Fibroblast of gingiva (primary cell): ENCODE results near the gene DCTN2.
"Not testable (repeated sequence)": the region's sequence is repeated elsewhere in the genome, so short reads cannot be mapped to it uniquely, and the experiment has no call there.

ENCODE experiments used
- DNase-seq: peaks from one replicate; pipeline ENCODE4 v3.0.0-alpha.2; 2011; ENCODE audit warnings: low read depth

The DCTN2 gene

DNA sequence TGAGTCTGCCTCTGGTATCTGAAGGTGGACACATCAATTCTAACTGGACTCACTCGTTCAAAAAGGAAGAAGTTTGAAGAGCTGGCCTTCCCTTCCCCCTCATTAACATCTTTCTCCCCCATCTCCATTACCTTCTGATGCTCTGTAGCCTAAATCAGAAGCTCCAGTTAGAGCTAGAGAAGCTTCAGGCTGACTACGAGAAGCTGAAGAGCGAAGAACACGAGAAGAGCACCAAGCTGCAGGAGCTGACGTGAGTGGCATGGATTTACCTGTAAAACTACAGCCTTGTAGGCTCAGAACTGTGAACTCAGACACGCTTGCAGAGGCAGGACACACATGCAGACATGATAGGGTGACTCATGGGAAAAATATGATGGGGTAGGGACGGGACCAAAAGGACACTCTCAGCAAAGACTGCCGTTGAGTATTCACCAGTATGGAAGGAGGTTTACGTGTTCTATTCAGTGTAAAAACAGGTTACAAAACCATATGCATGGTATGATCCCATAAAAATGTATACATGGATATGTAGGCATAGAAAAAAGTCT lies 29.7 kb upstream of the DCTN2 start:
- no peak for DNase-seq

DNA sequence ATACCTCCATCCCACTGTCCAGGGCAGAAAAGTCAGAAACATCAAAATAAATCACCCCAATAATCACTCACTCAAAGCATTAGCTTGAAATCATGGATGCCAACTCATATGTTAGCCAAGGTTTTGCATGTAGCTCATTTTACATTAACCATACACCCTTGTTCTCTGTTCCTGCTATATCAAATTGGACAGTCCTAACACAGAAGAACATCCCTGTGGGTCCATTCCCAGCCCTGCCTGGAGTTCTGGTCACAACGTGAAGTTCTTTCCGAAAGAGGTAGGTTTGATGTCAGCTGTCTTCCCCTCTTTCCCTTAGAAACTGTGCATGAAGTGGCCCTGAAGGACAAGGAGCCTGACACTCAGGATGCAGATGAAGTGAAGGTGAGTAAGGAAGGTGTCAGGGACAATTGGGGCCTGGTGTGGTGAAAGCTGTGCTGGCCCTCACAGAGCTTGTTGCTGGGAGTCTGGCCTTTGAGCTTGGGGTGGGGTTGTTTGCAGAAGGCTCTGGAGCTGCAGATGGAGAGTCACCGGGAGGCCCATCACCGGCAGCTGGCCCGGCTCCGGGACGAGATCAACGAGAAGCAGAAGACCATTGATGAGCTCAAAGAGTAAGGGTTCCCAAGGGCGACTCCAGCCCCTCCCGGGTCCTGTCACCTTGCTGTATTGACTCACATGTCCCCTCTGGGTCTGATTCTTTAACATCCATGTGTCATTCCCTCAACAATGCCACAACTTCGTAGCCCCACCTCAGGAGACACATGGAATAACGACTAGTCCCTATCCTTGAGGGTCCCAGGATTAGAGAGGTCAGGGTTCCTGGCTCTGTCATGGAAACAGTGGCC lies 29.0 kb upstream of the DCTN2 start:
- no peak for DNase-seq

DNA sequence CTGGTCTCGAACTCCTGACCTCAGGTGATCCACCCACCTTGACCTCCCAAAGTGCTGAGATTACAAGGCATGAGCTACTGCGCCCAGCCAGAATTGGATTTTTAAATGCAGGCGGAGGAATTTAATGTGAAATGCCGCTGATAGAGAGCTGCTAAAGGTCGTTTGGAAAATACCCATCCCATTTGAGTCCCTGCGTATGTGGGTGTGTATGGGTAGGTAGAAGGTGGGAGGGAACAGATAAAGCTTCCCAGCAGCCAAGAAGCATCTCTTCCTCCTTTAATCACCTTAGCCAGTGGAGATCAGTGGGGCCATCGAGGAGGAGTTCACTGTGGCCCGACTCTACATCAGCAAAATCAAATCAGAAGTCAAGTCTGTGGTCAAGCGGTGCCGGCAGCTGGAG lies 27.8 kb upstream of the DCTN2 start:
- no peak for DNase-seq

DNA sequence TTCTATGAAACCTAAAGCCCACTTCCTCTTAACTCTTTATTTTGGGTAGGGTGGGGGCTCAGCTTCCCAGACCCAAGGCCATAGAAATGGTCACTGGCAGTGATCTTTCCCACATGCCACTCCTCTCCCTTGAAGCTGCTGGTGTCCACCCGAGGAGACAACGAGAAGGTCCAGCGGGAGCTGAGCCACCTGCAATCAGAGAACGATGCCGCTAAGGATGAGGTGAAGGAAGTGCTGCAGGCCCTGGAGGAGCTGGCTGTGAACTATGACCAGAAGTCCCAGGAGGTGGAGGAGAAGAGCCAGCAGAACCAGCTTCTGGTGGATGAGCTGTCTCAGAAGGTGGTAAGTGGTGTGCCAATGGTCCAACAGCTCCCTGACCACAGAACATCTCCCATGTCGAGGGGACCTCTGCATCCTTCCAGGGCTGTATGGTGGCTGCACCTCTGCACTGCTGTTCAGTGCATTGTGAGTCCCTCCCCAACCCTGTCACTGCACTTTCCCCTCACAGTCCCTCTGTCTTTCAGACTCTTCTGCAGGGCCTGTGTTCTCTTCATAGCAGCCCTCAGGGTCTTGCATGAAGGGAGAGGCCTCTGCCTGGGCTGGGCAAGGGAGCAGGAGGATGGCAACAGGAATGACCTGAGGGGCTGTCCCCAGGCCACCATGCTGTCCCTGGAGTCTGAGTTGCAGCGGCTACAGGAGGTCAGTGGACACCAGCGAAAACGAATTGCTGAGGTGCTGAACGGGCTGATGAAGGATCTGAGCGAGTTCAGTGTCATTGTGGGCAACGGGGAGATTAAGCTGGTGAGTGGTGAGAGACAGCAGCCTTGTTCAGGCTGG lies 25.2 kb upstream of the DCTN2 start:
- no peak for DNase-seq

DNA sequence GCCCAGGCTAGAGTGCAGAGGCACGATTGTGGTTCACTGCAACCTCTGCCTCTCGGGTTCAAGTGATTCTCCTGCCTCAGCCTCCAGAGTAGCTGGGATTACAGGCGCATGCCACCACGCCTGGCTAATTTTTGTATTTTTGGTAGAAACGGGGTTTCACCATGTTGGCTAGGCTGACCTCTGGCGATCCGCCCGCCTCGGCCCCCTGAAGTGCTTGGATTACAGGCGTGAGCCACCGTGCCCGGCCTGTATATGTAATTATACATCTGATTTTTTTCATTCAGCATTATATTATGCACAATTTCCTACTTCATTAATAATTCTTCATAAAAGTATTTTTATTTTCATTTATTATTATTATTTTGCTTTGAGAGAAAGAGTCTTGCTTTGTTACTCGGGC lies 23.4 kb upstream of the DCTN2 start:
- DNase-seq: not testable (repeated sequence)

DNA sequence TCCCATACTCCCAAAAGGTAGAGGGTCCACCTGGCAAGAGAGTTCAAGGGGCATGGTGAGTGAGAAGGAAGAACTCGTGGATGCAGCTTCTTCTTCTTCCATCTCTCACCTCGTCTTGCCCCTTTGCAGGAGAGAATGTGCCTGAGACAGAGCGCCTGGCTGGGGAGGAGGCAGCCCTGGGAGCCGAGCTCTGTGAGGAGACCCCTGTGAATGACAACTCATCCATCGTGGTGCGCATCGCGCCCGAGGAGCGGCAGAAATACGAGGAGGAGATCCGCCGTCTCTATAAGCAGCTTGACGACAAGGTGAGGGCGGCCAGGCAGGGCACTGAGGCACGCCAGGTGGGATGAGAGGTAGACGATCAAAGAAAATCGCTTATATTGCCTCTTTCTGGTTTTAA lies 22.9 kb upstream of the DCTN2 start:
- no peak for DNase-seq

DNA sequence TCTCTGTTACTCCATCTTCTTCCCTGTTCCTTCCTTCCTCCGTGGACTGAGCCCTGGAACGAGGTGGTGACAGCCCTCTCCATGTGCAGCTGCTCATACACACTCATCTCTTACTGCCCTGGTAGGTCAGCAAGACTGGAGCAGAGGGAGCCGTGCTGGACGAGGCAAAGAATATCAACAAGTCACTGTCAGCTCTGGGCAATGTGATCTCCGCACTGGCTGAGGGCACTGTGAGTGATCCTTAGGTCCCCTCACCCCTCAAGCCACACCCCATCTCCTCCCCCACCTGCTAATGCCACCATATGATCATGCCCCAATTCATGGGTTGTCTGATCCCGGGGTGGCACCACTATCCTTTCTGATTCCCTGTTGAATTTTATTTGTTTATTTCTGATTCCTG lies 21.8 kb upstream of the DCTN2 start:
- DNase-seq: no peak

DNA sequence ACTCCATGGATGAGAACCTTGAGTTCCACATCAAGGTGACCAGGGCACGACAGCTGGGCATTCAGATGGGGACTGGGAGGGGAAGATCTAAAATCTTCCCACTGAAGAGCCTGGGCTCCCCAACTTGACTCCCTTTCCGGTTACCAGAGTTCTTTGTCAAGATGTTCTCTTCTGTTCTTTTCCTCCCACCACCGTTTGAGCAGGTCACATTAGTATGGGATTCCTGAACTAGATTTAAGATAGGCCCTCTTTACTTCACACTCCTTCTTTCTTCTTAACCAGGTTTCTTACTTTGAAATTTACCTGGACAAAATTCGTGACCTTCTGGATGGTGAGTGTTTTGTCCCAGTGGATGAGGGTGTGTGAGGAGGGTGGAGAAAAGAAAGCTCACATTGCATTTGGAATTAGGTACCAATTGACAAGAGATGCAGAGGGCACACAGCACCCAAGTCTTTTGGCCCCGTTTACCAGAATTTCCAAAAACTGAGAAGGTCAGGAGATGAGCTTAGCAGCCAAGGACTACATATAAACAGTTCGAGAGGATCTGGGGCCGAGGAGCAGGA lies 17.3 kb upstream of the DCTN2 start:
- DNase-seq: no peak

DNA sequence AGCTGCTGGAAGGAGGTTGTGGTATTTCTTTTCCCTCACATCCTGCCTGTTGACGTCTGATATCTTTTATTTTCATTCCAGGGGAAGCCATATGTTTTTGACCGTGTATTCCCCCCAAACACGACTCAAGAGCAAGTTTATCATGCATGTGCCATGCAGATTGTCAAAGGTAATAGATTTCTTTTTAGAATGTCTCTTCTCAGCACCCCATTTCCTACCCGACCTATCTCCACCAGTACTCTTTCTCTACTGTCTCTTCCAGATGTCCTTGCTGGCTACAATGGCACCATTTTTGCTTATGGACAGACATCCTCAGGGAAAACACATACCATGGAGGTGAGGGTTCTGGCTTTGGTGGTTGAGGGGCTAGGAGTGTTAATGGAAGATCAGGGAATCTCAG lies 16.4 kb upstream of the DCTN2 start:
- DNase-seq: no peak

DNA sequence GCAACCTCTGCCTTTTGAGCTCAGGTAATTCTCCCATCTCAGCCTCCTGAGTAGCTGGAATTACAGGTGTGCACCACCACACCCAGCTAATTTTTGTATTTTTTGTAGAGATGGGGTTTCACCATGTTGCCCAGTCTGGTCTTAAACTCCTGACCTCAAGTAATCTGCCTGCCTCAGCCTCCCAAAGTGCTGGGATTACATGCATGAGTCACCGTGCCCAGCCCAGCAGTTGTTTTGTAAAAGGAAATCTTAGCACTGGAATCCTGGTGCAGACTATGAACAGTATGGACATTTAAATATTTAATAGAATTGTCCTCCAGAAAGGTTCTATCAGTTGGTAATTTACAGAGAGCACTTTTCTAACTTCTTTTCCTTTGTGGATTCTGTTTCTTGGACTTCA lies 14.1 kb upstream of the DCTN2 start:
- not testable (repeated sequence) for DNase-seq

DNA sequence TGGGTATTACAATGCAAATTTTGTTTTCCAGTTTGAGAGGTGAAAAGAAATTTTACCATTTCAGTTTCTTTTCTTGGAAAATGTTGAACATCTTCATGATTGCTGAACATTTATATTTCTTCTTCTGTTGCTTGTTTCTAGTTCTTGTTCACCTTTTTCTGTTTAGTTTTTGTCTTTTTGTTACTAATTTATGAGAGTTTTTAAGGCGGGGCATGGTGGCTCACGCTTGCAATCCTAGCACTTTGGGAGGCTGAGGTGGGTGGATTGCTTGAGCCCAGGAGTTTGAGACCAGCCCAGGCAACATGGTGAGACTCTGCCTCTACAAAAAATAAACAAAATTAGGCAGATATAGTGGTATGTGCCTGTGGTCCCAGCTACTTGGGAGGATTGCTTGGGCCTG lies 13.5 kb upstream of the DCTN2 start:
- DNase-seq: no peak

DNA sequence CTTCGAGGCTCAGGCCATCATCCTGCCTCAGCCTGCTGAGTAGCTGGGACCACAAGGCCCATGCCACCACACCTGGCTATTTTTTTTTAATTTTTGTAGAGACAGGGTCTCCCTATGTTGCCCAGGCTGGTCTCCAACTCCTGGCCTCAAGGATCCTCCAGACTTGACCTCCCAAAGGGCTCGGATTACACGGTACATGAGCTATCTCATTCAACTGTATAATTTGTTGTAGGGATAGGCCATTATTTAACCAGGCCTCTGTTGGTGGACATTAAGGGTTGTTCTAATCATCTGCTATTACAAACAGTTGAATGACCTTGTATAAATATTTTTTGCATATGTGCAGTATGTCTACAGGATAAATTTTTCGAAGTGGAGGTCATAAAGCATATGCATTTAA lies 11.9 kb upstream of the DCTN2 start:
- no peak for DNase-seq

DNA sequence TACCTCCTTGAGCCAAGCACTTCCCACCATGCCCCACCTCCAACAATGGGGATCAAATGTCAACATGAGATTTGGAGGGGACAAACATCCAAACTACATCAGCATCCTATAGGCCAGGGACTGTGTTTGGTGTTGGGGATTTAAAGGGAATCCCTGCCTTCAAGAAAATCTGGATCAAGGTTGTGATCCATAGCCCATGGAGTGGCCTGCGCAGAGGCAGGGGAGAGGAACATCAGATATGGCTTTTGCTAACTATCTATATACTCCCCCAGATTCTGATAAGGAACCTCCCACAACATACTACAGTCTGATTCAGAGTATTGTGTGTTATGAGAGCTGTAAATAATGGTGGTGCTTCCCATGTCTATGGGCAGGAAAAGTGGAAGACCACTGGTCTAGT lies 7.9 kb upstream of the DCTN2 start:
- no peak for DNase-seq

DNA sequence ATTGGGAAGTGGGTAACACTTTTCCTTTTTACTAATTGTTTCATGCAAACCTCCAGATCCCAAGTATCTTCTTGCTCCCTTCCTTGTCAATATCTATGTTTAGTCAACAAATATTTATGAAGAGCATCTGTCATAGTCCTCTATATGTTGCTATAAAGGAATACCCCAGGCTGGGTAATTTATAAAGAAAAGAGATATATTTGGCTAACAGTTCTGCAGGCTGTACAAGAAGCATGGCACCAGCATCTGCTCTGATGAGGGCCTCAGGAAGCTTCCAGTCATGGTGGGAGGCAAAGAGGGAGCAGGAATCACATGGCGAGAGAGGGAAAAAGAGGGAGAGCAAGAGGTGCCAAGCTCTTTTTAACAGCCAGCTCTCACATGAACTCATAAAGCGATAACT lies 7.5 kb upstream of the DCTN2 start:
- DNase-seq: no peak

DNA sequence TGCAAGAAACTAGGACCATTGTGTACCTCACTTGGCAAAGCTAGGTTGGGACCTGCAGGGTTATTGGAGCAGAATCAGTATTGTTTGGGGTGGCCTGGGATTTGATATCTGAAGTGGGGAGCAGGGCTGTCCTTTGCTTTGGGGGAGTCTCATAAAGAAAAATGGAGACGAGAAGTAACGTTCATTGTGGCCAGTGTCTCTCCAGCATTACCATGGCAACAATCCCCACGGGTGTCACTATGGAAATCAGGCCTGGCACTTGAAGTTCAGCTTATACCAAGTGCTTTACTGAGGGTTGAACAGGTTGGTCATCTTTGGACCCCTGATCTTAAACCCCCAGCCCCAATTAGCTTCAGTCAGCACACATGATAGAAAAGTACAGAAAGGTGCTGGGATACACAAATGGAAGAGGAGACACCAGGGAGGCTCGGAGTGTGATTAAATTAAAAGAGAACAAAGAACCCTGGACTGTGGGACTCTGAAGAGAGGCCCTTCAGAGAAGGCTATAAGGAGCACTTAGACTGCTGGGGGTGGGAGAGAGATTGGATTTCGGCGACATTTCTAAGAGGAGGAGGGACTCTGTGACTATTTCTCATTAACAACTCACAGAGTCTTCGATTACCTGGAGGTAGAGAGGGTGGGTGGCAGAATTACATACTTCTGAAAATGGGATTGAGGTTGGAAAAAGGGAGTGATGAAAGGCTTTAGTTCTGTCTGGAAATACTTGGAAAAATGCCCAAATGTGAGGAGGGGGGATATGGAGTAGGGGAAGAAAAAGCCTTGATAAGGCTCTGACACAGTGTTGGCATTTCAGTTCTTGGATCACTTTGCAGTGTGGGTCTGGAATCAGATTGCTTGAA lies 6.6 kb upstream of the DCTN2 start:
- no peak for DNase-seq

DNA sequence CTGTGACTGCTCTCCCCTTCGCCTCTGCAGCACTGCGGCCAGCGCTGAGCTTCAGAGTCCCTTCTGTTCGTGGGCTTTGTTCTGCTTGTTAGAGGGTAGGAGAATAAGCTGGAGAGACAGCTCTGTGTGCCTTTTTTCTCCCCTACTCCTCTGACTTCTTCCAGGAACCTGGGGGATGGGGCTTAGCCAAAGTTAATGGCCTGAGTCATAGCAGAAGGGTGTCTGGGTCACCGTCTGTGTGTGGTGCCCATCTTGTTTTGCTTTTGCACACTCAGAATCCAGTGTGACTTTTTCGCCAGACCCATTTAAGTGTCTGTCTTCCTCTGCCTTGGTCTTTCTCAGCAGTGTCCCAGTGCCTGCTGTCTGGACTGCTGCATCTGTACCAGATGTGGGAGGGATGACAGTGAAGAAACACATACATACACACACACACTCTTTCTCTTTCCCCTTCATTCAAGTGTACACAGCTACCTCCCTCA lies 5.9 kb upstream of the DCTN2 start:
- no peak for DNase-seq

DNA sequence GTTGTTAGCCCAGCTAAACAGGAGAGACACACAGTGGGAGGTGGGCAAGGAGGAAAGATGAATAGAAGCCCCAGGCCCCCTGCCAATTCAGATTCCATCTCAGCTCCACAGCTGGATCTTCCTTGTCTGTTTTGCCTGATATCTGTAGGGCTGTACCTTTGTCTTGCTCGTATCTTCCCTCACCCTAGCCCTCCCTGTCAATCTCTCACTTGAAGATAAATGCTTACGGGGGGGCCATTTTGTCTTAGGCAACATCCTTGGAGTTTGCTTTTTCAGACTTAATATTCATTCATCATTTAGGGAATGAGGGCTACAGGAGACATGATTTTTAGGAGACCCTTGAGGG lies 5.3 kb upstream of the DCTN2 start:
- no peak for DNase-seq

DNA sequence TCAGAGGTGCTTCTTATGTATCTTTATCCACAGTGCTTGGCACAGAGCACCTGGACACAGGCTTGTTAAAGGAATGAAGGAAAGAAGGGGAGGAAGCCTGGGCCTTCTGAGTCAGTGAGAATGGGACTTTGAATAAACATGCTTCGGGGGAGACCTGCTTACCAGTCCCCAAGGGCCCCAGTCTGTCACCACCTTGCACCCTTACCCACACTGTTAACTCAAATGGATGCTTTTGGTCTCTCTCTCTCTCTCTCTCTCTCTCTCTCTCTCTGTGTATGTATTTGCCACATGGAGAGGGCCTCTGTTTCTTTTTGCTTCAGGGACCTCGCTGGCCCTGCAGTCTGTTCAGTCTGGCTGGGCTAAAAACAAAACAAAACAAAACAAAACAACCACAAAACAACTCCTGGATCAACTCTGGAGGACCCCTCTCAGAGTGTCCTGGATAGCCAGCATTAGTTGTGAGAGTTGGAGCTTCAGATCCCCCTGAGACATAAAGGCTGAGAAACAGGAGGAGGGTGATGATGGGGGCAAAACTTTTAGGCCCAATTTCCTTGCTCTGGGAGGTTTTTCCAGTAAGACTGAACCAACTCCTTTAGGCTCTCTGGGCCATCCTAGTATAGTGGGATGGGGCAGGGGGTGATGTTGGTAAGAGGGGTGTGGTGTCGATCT lies 4.8 kb upstream of the DCTN2 start:
- no peak for DNase-seq

DNA sequence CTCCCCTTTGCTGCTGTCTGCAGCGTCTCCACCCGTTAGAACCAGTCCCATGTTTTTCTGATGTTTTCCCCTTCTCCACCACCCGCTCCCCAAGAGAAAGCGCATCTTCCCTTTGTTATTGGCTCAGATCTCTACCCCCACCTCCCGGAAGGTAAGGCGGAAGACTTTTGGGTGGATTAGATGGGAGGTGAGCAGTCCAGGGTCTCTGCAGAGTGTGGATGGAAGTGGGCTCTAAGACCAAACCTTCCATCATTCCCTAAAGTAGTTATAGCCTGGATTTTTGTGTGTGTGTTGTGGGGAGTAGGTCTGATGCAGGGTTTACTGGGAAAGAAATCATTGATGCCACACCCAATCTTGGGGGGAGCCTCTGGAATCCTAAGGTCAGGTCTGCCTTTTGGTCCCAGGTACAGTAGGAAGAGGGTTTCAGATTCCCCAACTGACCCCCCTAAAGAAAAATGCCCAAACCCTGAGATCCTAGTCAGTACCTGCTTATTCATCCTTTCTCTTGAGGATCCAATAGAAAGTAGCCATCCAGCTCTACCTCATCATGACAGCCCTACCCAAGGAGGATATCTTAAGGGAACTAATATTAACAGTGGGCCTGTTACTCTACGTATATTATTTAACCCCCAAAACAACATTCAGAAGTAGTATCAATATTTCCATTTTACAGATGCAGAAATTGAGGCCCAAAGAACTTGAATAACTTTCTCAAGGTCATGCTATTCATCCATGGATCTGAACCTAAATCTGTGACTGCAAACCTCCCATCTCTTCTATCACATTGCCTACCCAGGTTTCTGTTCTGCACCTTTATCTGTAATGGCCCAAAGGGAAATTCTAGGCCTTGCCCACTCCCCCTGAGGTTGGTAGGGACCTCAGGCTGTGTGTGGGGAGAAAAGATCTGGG lies 3.9 kb upstream of the DCTN2 start:
- no peak for DNase-seq
